CD14-positive monocyte (primary cell): Measurements from ENCODE around the gene NOS2. TPM values are rescaled to one million over a fixed set of nuclear protein-coding genes. Genes with fewer than 3 reads are reported as not detected.

Experiments used
- DNase-seq, 3 donors: peaks; one replicate each; pipeline ENCODE4 v3.0.0-alpha.2; 2011 to 2022
- H2AFZ ChIP-seq: 2 replicates; pipeline ENCODE4 v1.6.0; 2012; ENCODE audit warnings: mild to moderate bottlenecking, low read depth, low read length, inconsistent platforms; ENCODE audit not compliant: insufficient read depth, poor library complexity, severe bottlenecking
- H3K27ac ChIP-seq, 2 donors: 1 replicate in 1 of 2; 2 replicates in 1 of 2; pipeline ENCODE4 v1.5.1; 2012 to 2013; ENCODE audit warnings: low read length in 2 of 2, control low read depth in 1 of 2, inconsistent platforms in 1 of 2, low read depth in 1 of 2, mild to moderate bottlenecking in 1 of 2
- H3K27me3 ChIP-seq, 2 donors: one replicate each; pipeline versions ENCODE4 v1.6.0 to v1.6.1; 2011 to 2013; ENCODE audit warnings: low read length in 2 of 2; ENCODE audit not compliant: control insufficient read depth in 2 of 2, insufficient read depth in 2 of 2
- H3K36me3 ChIP-seq, 2 donors: replicated peaks in 1 of 2; 1 replicate in 1 of 2; 2 replicates in 1 of 2; pipeline versions ENCODE4 v1.5.1 to v1.6.1; 2012 to 2013; ENCODE audit warnings: low read length in 2 of 2, control low read depth in 1 of 2, inconsistent platforms in 1 of 2, mild to moderate bottlenecking in 1 of 2; ENCODE audit not compliant: insufficient read depth in 2 of 2, control insufficient read depth in 1 of 2
- H3K4me1 ChIP-seq, 2 donors: 1 replicate in 1 of 2; 2 replicates in 1 of 2; pipeline versions ENCODE4 v1.5.1 to v1.6.1; 2012 to 2013; ENCODE audit warnings: low read length in 2 of 2, control low read depth in 1 of 2, inconsistent platforms in 1 of 2, mild to moderate bottlenecking in 1 of 2, moderate library complexity in 1 of 2; ENCODE audit not compliant: insufficient read depth in 2 of 2, control insufficient read depth in 1 of 2
- H3K4me2 ChIP-seq: replicated peaks from 2 replicates; pipeline ENCODE3; 2012; ENCODE audit warnings: low read length, moderate library complexity, mild to moderate bottlenecking; ENCODE audit not compliant: poor library complexity, severe bottlenecking; ENCODE audit errors: extremely low read depth
- H3K4me3 ChIP-seq, 3 experiments: fragments of 200-600 bp in 1 of 3; sonication (generic) in 1 of 3; replicated peaks in 1 of 3; 1 replicate in 2 of 3; 2 replicates in 1 of 3; pipeline ENCODE4 v1.5.1; 2011 to 2013; ENCODE audit warnings: low read length in 3 of 3, mild to moderate bottlenecking in 3 of 3, control low read depth in 2 of 3, low read depth in 2 of 3, inconsistent platforms in 1 of 3, moderate library complexity in 1 of 3
- H3K79me2 ChIP-seq: 2 replicates; pipeline ENCODE4 v1.6.0; 2012; ENCODE audit warnings: mild to moderate bottlenecking, control low read depth, inconsistent platforms, low read length, moderate library complexity; ENCODE audit not compliant: insufficient read depth
- H3K9ac ChIP-seq: 2 replicates; pipeline ENCODE4 v1.6.0; 2017; ENCODE audit warnings: low read length, mild to moderate bottlenecking; ENCODE audit not compliant: insufficient read depth, poor library complexity, severe bottlenecking
- H3K9me3 ChIP-seq, 2 donors: replicated peaks in 1 of 2; 1 replicate in 1 of 2; 2 replicates in 1 of 2; pipeline versions ENCODE4 v1.5.1 to v1.6.1; 2012 to 2013; ENCODE audit warnings: low read length in 2 of 2, control low read depth in 1 of 2; ENCODE audit not compliant: control insufficient read depth in 1 of 2, insufficient read depth in 1 of 2
- H4K20me1 ChIP-seq: 2 replicates; pipeline ENCODE4 v1.6.0; 2012; ENCODE audit warnings: mild to moderate bottlenecking, low read length, control low read depth, moderate library complexity; ENCODE audit not compliant: insufficient read depth
- H3K27ac Mint-ChIP-seq, 7 donors: one replicate each; pipeline ENCODE4 v1.8.0; 2020; ENCODE audit warnings: mild to moderate bottlenecking in 7 of 7, mixed read lengths in 7 of 7, moderate library complexity in 6 of 7, inconsistent platforms in 2 of 7
- H3K27me3 Mint-ChIP-seq, 3 donors: one replicate each; pipeline ENCODE4 v1.8.0; 2021 to 2022; ENCODE audit warnings: low read depth in 3 of 3, mild to moderate bottlenecking in 3 of 3, mixed read lengths in 3 of 3, moderate library complexity in 3 of 3, inconsistent platforms in 1 of 3
- H3K36me3 Mint-ChIP-seq, 2 donors: one replicate each; pipeline ENCODE4 v1.8.0; 2020; ENCODE audit warnings: mixed read lengths in 2 of 2, inconsistent platforms in 1 of 2, mild to moderate bottlenecking in 1 of 2
- H3K4me1 Mint-ChIP-seq: one replicate; pipeline ENCODE4 v1.8.0; 2020; ENCODE audit warnings: mild to moderate bottlenecking, mixed read lengths
- H3K4me3 Mint-ChIP-seq, 2 donors: one replicate each; pipeline ENCODE4 v1.8.0; 2020; ENCODE audit warnings: mild to moderate bottlenecking in 2 of 2, mixed read lengths in 2 of 2, moderate library complexity in 1 of 2
- H3K9me3 Mint-ChIP-seq, 7 donors: one replicate each; pipeline ENCODE4 v1.8.0; 2020 to 2022; ENCODE audit warnings: mixed read lengths in 7 of 7, mild to moderate bottlenecking in 6 of 7, moderate library complexity in 6 of 7, inconsistent platforms in 2 of 7
- CTCF ChIP-seq: fragments of 200-600 bp; IDR thresholded peaks from one replicate; pipeline ENCODE4 v1.8.0; 2022; ENCODE audit warnings: antibody characterized with exemption, mild to moderate bottlenecking
- WGBS: methylation state at CpG from one replicate; pipeline ENCODE4 v1.1.5; 2013; ENCODE audit warnings: missing lambda C conversion rate; ENCODE audit not compliant: insufficient coverage; 5-methylcytosine and 5-hydroxymethylcytosine counted together
- intact Hi-C, 2 donors: fragments of 100-400 bp; cut with micrococcal nuclease; formaldehyde crosslinking; loops; one replicate each; pipeline versions ENCODE4 v1.15.0 to v1.15.1; 2023
- polyA plus RNA-seq, 3 donors: library from polyadenylated mRNA; depleted of rRNA in 1 of 3; unstranded in 2 of 3; stranded (reverse) in 1 of 3; fragments of 300-500 nt in 2 of 3; fragments of >200 nt in 1 of 3; fragmentation: Illumina TruSeq in 2 of 3; gene quantifications; 1 replicate in 2 of 3; 2 replicates in 1 of 3; pipeline ENCODE4 v1.2.3, GENCODE V29; 2012 to 2021

Gene NOS2
- polyA plus RNA-seq, 3 donors = not detected

DNA sequence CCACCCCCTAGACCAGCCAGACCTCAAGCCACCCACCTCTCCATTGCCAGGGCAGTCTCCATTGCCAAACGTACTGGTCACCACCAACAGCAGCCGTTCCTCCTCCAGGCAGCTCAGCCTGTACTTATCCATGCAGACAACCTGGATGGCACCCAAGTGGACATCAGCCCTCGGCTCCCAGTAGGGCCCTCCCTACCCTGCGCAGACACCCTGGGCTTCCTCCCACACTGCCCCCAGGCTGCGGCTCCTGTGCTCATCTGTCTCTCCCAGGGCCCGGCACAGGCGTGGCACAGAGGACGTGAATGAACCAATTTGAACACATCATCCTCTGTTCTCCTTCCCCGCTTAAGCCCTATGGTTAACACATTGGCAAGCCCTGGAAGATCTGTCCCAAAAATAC, 29.5 kb downstream of the NOS2 start:
- no peak for DNase-seq
- Mint-ChIP-seq H3K27ac (no peak overlapping the region), H3K4me3 (no peak overlapping the region), H3K36me3 (no peaks in the 10 kb centered on the region), H3K27me3 (peaks cover 0 to 4% (median 2%) of the 10 kb centered on the region in 3 donors), H3K9me3 (no peaks in the 10 kb centered on the region), H3K4me1 (no peaks in the 10 kb centered on the region)
- H3K4me2 ChIP-seq = no peak overlapping the region
- H3K4me3 ChIP-seq = no peak overlapping the region
- H2AFZ ChIP-seq = no peak overlapping the region
- intact Hi-C loops = no loop called here
- no peaks in the 10 kb centered on the region for H3K36me3 ChIP-seq
- no peaks in the 10 kb centered on the region for H3K79me2 ChIP-seq
- H3K9me3 ChIP-seq = no peaks in the 10 kb centered on the region
- 92% methylated on average over 8 of the region's 9 CpGs for WGBS
- no peak overlapping the region for H3K9ac ChIP-seq
- no peaks in the 10 kb centered on the region for H3K4me1 ChIP-seq
- H3K27ac ChIP-seq = no peak overlapping the region
- no peaks in the 10 kb centered on the region for H3K27me3 ChIP-seq
- TF ChIP-seq CTCF = no peak
- no peaks in the 10 kb centered on the region for H4K20me1 ChIP-seq

DNA sequence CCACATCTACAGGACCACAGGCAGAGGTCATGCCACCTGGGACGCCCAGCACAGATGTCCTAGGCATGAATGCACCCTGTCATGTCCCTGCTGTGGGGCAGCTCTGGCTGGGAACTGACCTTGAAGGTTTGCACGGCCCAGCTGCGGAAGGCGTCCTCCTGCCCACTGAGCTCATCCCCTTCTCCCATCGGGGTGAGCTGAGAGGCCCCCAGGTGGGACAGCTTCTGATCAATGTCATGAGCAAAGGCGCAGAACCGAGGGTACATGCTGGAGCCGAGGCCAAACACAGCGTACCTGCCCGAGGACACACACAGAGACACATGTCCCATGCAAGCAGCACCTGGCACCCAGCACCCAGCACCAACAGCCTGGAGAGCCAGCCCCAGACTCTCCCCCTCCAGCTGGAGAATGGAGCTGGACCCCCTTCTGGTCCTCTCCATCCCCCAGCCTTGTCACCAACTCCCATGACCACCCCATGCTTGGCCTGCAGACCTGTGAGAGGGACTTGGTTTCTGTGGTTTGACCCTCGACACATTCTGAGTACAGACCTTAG, 31.4 kb downstream of the NOS2 start:
- H3K4me2 ChIP-seq = no peak overlapping the region
- H3K27ac ChIP-seq = no peak overlapping the region
- H4K20me1 ChIP-seq = no peaks in the 10 kb centered on the region
- Mint-ChIP-seq H3K27me3 (peaks cover 0 to 5% (median 2%) of the 10 kb centered on the region in 3 donors), H3K27ac (no peak overlapping the region), H3K9me3 (no peaks in the 10 kb centered on the region), H3K4me1 (no peaks in the 10 kb centered on the region), H3K4me3 (no peak overlapping the region), H3K36me3 (no peaks in the 10 kb centered on the region)
- H2AFZ ChIP-seq = no peak overlapping the region
- no peaks in the 10 kb centered on the region for H3K36me3 ChIP-seq
- 97% methylated on average over 11 of the region's 11 CpGs for WGBS
- no peak for TF ChIP-seq CTCF
- no peaks in the 10 kb centered on the region for H3K79me2 ChIP-seq
- no peak for DNase-seq
- no peaks in the 10 kb centered on the region for H3K27me3 ChIP-seq
- H3K9me3 ChIP-seq = no peaks in the 10 kb centered on the region
- H3K9ac ChIP-seq = no peak overlapping the region
- intact Hi-C loops = no loop called here
- H3K4me3 ChIP-seq = no peak overlapping the region
- no peaks in the 10 kb centered on the region for H3K4me1 ChIP-seq
